H1 (cell line): Measurements from ENCODE around the gene MSI2. TPM values are rescaled to one million over a fixed set of nuclear protein-coding genes. Genes with fewer than 3 reads are reported as not detected.

Experiments
- polyA plus RNA-seq, 7 experiments: library from polyadenylated mRNA; depleted of rRNA in 3 of 7; stranded (reverse) in 5 of 7; unstranded in 2 of 7; fragments of >200 nt in 5 of 7; fragments of 200-250 nt in 2 of 7; gene quantifications; 1 replicate in 5 of 7; 2 replicates in 1 of 7; 4 replicates in 1 of 7; pipeline versions ENCODE4 v1.2.1 to v1.2.3, GENCODE V29; 2011 to 2013; ENCODE audit warnings: missing spikeins in 2 of 7, mixed read lengths in 2 of 7
- total RNA-seq: library from RNA; stranded (reverse); fragmentation: NEBNext Ultra II Directional; extraction: Animal tissue kit (Norgen Biotek cat#: 25700); gene quantifications from 2 replicates; pipeline ENCODE4 v1.2.1, GENCODE V29; 2021
- TF ChIP-seq, protein P1 (sequence below): fragments of 300-600 bp; sonication (generic); IDR thresholded peaks from 2 replicates; pipeline ENCODE4 v1.7.1; 2012; ENCODE audit warnings: low read length, moderate library complexity, mild to moderate bottlenecking, inconsistent platforms; ENCODE audit not compliant: insufficient replicate concordance

Gene MSI2
- total and polyA plus RNA-seq, 2 of the 8 experiments (the other 6 are each of a cell fraction or from before 2014, with no cell fraction given): 36.7 to 80.6 TPM

DNA sequence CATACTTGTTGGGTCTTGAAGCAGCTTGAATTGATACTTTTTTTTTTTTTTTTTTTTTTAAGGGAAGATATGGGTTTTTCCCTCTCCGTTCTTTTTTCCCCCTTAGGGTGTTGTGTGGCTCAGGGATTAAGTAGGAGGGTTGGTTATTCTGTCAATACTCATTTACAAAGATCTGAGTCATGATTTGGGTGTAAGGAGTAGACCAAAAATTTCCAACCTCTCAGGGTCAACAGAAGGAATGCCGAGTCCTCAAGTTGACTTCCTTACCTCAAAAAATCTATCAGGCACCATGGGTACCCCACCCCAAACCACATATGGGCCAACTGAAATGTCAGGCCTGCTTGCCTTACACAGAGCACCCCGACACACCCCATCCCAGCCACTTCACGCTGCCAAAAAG lies 258.3 kb downstream of the MSI2 start (continued):
- TF ChIP-seq, protein P1, sequence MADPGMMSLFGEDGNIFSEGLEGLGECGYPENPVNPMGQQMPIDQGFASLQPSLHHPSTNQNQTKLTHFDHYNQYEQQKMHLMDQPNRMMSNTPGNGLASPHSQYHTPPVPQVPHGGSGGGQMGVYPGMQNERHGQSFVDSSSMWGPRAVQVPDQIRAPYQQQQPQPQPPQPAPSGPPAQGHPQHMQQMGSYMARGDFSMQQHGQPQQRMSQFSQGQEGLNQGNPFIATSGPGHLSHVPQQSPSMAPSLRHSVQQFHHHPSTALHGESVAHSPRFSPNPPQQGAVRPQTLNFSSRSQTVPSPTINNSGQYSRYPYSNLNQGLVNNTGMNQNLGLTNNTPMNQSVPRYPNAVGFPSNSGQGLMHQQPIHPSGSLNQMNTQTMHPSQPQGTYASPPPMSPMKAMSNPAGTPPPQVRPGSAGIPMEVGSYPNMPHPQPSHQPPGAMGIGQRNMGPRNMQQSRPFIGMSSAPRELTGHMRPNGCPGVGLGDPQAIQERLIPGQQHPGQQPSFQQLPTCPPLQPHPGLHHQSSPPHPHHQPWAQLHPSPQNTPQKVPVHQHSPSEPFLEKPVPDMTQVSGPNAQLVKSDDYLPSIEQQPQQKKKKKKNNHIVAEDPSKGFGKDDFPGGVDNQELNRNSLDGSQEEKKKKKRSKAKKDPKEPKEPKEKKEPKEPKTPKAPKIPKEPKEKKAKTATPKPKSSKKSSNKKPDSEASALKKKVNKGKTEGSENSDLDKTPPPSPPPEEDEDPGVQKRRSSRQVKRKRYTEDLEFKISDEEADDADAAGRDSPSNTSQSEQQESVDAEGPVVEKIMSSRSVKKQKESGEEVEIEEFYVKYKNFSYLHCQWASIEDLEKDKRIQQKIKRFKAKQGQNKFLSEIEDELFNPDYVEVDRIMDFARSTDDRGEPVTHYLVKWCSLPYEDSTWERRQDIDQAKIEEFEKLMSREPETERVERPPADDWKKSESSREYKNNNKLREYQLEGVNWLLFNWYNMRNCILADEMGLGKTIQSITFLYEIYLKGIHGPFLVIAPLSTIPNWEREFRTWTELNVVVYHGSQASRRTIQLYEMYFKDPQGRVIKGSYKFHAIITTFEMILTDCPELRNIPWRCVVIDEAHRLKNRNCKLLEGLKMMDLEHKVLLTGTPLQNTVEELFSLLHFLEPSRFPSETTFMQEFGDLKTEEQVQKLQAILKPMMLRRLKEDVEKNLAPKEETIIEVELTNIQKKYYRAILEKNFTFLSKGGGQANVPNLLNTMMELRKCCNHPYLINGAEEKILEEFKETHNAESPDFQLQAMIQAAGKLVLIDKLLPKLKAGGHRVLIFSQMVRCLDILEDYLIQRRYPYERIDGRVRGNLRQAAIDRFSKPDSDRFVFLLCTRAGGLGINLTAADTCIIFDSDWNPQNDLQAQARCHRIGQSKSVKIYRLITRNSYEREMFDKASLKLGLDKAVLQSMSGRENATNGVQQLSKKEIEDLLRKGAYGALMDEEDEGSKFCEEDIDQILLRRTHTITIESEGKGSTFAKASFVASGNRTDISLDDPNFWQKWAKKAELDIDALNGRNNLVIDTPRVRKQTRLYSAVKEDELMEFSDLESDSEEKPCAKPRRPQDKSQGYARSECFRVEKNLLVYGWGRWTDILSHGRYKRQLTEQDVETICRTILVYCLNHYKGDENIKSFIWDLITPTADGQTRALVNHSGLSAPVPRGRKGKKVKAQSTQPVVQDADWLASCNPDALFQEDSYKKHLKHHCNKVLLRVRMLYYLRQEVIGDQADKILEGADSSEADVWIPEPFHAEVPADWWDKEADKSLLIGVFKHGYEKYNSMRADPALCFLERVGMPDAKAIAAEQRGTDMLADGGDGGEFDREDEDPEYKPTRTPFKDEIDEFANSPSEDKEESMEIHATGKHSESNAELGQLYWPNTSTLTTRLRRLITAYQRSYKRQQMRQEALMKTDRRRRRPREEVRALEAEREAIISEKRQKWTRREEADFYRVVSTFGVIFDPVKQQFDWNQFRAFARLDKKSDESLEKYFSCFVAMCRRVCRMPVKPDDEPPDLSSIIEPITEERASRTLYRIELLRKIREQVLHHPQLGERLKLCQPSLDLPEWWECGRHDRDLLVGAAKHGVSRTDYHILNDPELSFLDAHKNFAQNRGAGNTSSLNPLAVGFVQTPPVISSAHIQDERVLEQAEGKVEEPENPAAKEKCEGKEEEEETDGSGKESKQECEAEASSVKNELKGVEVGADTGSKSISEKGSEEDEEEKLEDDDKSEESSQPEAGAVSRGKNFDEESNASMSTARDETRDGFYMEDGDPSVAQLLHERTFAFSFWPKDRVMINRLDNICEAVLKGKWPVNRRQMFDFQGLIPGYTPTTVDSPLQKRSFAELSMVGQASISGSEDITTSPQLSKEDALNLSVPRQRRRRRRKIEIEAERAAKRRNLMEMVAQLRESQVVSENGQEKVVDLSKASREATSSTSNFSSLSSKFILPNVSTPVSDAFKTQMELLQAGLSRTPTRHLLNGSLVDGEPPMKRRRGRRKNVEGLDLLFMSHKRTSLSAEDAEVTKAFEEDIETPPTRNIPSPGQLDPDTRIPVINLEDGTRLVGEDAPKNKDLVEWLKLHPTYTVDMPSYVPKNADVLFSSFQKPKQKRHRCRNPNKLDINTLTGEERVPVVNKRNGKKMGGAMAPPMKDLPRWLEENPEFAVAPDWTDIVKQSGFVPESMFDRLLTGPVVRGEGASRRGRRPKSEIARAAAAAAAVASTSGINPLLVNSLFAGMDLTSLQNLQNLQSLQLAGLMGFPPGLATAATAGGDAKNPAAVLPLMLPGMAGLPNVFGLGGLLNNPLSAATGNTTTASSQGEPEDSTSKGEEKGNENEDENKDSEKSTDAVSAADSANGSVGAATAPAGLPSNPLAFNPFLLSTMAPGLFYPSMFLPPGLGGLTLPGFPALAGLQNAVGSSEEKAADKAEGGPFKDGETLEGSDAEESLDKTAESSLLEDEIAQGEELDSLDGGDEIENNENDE: no peak
